Smooth muscle cell (in vitro differentiated cells): ENCODE measurements around the gene TYMP. TPM values are rescaled to one million over a fixed set of nuclear protein-coding genes. Genes with fewer than 3 reads are reported as not detected.

ENCODE experiments used
- DNase-seq: peaks from one replicate; lab custom pipeline; 2025; ENCODE audit not compliant: unreplicated experiment; lab: John Stamatoyannopoulos, UW
- H2AFZ ChIP-seq: fragments of 200-600 bp; sonication (generic); 2 replicates; pipeline ENCODE4 v1.6.0; 2016; ENCODE audit warnings: antibody characterized with exemption, low read depth, mild to moderate bottlenecking
- H3F3A ChIP-seq: fragments of 200-600 bp; sonication (generic); 2 replicates; pipeline ENCODE4 v1.6.0; 2017; ENCODE audit warnings: antibody characterized with exemption, low read depth
- H3K27ac ChIP-seq: fragments of 200-600 bp; sonication (generic); 2 replicates; pipeline ENCODE4 v1.5.1; 2016; ENCODE audit warnings: low read depth, mild to moderate bottlenecking
- H3K27me3 ChIP-seq: fragments of 200-600 bp; sonication (generic); 2 replicates; pipeline ENCODE4 v1.6.1; 2016; ENCODE audit warnings: low read depth, mild to moderate bottlenecking
- H3K36me3 ChIP-seq: fragments of 200-600 bp; sonication (generic); 2 replicates; pipeline ENCODE4 v1.5.1; 2016; ENCODE audit warnings: low read depth
- H3K4me1 ChIP-seq: fragments of 200-600 bp; sonication (generic); 2 replicates; pipeline ENCODE4 v1.5.1; 2016; ENCODE audit warnings: low read depth
- H3K4me2 ChIP-seq: fragments of 200-600 bp; sonication (generic); 2 replicates; pipeline ENCODE4 v1.6.0; 2016; ENCODE audit warnings: mild to moderate bottlenecking
- H3K4me3 ChIP-seq: fragments of 200-600 bp; sonication (generic); 2 replicates; pipeline ENCODE4 v1.5.1; 2016; ENCODE audit warnings: mild to moderate bottlenecking
- H3K79me2 ChIP-seq: fragments of 200-600 bp; sonication (generic); 2 replicates; pipeline ENCODE4 v1.6.0; 2016; ENCODE audit warnings: low read depth, mild to moderate bottlenecking
- H3K9ac ChIP-seq: fragments of 200-600 bp; sonication (generic); 2 replicates; pipeline ENCODE4 v1.6.0; 2016; ENCODE audit warnings: low read depth
- H3K9me3 ChIP-seq: fragments of 200-600 bp; sonication (generic); replicated peaks from 2 replicates; pipeline ENCODE4 v1.5.1; 2016; ENCODE audit warnings: low read depth
- H4K20me1 ChIP-seq: fragments of 200-600 bp; sonication (generic); 2 replicates; pipeline ENCODE4 v1.6.0; 2016; ENCODE audit warnings: low read depth
- WGBS: methylation state at CpG from one replicate; pipeline ENCODE4 v1.1.7; 2016; ENCODE audit warnings: low lambda C conversion rate; 5-methylcytosine and 5-hydroxymethylcytosine counted together
- polyA plus RNA-seq: library from polyadenylated mRNA; unstranded; fragments of >200 nt; fragmentation: Nextera tagmentation; extraction: Ambion mirVana; gene quantifications from 2 replicates; pipeline ENCODE4 v1.2.1, GENCODE V29; 2016
- total RNA-seq: library from RNA; depleted of rRNA; stranded (reverse); fragments of >200 nt; gene quantifications from 2 replicates; pipeline ENCODE4 v1.2.3, GENCODE V29; 2014
- TF ChIP-seq, protein P1 (sequence below): fragments of 200-600 bp; sonication (generic); IDR thresholded peaks from 2 replicates; pipeline ENCODE4 v1.5.1; 2017; ENCODE audit warnings: borderline replicate concordance, mild to moderate bottlenecking, antibody characterized with exemption; ENCODE audit not compliant: insufficient read depth, poor library complexity, severe bottlenecking

TYMP gene
- total and polyA plus RNA-seq, 2 experiments from 2014 or later, result 87.4 to 287 TPM

DNA sequence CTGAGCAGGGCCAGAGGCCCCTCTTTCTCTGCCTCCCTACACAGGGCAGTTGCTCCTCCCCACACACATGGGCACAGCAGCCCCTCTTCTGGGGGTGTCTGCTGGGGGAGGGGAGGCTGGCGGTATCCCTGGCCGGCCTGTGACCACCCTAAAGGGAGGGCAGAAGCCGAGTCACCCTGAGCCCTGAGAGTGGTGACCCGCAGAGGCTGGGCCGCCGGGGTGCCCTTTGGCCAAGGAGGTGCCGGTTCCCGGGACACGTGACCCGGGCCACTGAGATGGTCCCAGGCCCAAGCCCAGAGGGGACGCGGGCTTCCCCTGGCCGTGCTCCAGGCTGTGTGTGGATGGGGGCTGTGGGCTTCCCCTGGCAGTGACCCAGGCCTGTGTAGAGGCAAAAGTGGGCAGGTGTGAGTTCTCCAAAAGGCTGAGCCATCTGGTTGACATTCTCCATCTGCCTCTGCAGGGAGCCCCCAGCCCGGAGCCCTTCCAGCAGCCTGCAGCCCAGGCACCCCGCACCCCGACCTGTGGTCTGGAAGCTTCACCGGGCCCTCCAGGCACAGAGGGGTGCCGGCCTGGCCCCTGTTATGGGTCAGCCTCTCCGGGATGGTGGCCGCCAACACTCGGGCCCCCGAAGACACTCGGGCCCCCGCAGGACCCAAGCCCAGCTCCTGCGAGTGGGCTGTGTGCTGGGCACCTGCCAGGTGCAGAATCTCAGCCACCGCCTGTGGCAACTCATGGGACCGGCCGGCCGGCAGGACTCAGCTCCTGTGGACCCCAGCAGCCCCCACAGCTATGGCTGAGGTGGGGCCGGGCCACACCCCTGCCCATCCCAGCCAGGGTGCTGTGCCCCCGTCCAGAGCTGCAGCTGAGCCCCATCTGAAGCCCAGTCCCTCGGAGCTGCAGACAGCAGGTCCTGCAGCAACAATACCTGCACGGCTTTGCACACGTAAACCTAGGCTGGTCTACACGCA lies 47.4 kb downstream of the TYMP start:
- Histone ChIP-seq H3K4me2 (peak overlapping the region; percentile 88), H3K9me3 (no peaks in the 10 kb centered on the region), H3K79me2 (peaks cover 5% of the 10 kb centered on the region), H3K27me3 (no peaks in the 10 kb centered on the region), H3K9ac (peak overlapping the region; percentile 73), H3K36me3 (no peaks in the 10 kb centered on the region), H4K20me1 (no peaks in the 10 kb centered on the region), H3K27ac (no peak overlapping the region), H3K4me1 (peaks cover 3% of the 10 kb centered on the region), H3K4me3 (peak overlapping the region; percentile 59), H3F3A (peaks cover 5% of the 10 kb centered on the region), H2AFZ (no peak overlapping the region)
- DNase-seq, result no peak
- TF ChIP-seq, protein P1, sequence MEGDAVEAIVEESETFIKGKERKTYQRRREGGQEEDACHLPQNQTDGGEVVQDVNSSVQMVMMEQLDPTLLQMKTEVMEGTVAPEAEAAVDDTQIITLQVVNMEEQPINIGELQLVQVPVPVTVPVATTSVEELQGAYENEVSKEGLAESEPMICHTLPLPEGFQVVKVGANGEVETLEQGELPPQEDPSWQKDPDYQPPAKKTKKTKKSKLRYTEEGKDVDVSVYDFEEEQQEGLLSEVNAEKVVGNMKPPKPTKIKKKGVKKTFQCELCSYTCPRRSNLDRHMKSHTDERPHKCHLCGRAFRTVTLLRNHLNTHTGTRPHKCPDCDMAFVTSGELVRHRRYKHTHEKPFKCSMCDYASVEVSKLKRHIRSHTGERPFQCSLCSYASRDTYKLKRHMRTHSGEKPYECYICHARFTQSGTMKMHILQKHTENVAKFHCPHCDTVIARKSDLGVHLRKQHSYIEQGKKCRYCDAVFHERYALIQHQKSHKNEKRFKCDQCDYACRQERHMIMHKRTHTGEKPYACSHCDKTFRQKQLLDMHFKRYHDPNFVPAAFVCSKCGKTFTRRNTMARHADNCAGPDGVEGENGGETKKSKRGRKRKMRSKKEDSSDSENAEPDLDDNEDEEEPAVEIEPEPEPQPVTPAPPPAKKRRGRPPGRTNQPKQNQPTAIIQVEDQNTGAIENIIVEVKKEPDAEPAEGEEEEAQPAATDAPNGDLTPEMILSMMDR, result no peak
- 83% methylated on average over 30 of the region's 35 CpGs for WGBS

DNA sequence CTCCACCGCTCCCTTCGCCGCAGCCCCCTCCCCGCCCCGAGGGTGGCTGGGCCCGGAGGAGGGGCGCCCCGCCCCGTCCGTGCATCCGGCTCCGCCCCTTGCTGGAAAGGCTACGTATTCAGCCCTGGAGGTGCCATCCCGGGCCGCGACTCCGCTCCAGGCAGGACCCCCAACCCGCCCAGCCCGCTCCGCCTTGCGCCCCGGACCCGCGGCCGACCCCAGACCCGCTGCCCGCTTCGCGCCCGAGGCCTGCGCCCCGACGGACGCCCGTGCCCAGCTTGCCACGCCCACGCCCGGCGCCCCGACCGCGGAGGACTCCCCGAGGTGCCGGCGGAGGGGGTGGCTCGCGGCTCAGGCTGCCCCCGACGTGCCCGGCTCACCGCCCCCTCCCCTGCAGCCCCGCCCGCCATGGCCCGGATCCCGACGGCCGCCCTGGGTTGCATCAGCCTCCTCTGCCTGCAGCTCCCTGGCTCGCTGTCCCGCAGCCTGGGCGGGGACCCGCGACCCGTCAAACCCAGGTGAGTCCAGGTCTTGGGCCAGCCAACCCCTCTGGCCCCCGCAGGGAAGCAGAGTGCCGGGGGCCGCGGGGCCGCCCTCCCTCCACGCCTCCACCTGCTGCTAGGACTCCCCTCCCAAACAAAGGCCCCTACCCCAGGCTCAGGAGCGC lies 48.2 kb downstream of the TYMP start, which contains the start of gene ADM2:
ADM2 (plus strand) TSS at position 104 of the 667 bp plus-strand sequence; CDS start at position 409, 305 bp downstream.
- Histone ChIP-seq H3K27me3 (no peaks in the 10 kb centered on the region), H3K9ac (peak within 1 kb of the TSS; percentile 73), H2AFZ (peak within 1 kb of the TSS; percentile 75), H3K27ac (no peak within 1 kb of the TSS), H3K9me3 (no peaks in the 10 kb centered on the region), H3K4me1 (peaks cover 3% of the 10 kb centered on the region), H3K79me2 (peaks cover 5% of the 10 kb centered on the region), H3K4me3 (peak within 1 kb of the TSS; percentile 59), H4K20me1 (no peaks in the 10 kb centered on the region), H3K36me3 (no peaks in the 10 kb centered on the region), H3K4me2 (peak within 1 kb of the TSS; percentile 88), H3F3A (peaks cover 5% of the 10 kb centered on the region)
- 10% methylated on average over 21 of the region's 70 CpGs for WGBS
- DNase-seq, result peak; percentile 40
- TF ChIP-seq, protein P1, result no peak

DNA sequence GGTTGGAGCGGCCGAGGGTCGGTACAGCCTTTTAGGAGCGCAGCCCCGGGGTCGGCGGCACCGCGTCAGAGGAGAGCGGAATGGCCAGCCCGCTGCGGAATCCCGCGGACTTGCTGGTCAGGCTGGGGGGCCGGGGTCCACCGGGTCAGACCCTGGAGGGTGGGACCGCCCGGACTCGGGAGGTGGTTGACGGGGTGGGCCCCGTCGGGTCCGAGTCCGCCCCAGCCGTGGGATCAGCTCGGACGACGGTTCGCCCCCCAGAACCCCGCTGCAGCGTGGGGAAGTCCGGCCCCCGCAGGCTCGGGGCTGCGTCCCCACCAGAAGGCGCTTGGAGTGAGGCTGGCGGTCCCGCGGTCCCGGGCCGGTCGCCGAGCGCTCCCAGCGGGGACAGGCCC lies 48.8 kb downstream of the TYMP start:
- Histone ChIP-seq H3K36me3 (no peaks in the 10 kb centered on the region), H3K9ac (peak overlapping the region; percentile 73), H3F3A (peaks cover 5% of the 10 kb centered on the region), H3K4me2 (peak overlapping the region; percentile 88), H3K79me2 (peaks cover 5% of the 10 kb centered on the region), H3K27me3 (no peaks in the 10 kb centered on the region), H3K4me1 (peaks cover 3% of the 10 kb centered on the region), H2AFZ (peak overlapping the region; percentile 75), H4K20me1 (no peaks in the 10 kb centered on the region), H3K4me3 (peak overlapping the region; percentile 59), H3K9me3 (no peaks in the 10 kb centered on the region), H3K27ac (no peak overlapping the region)
- WGBS, result 5% methylated on average over 28 of the region's 45 CpGs
- DNase-seq, result no peak
- TF ChIP-seq, protein P1, result no peak
